CD4-positive, CD25-positive, alpha-beta regulatory T cell (primary cell): Measurements from ENCODE around the gene TYW5. TPM values are rescaled to one million over a fixed set of nuclear protein-coding genes. Genes with fewer than 3 reads are reported as not detected.
A peak's percentile ranks its signal among the peaks of the same experiment; 100 is the strongest.

Source experiments
- ATAC-seq, 2 donors: fragments of 150-1000 bp; cut with Tn5 transposase; one replicate each; pipeline ENCODE4 v1.10.0; 2021; ENCODE audit warnings: low read depth in 2 of 2, moderate number of reproducible peaks in 2 of 2, moderate library complexity in 1 of 2
- DNase-seq, 3 donors: peaks; one replicate each; pipeline versions ENCODE4 v3.0.0 to v3.0.0-alpha.2; 2012 to 2022; ENCODE audit warnings: mixed read lengths in 1 of 3
- H3K27ac ChIP-seq: one replicate; pipeline ENCODE4 v1.7.0; 2013; ENCODE audit warnings: mild to moderate bottlenecking, low read length; ENCODE audit not compliant: insufficient read depth, poor library complexity, severe bottlenecking
- H3K27me3 ChIP-seq: one replicate; pipeline ENCODE4 v1.7.0; 2013; ENCODE audit warnings: low read length; ENCODE audit not compliant: control insufficient read depth, insufficient read depth
- H3K36me3 ChIP-seq: one replicate; pipeline ENCODE4 v1.7.0; 2013; ENCODE audit warnings: mild to moderate bottlenecking, low read length, moderate library complexity; ENCODE audit not compliant: control insufficient read depth, insufficient read depth
- H3K4me1 ChIP-seq: 2 replicates; pipeline ENCODE4 v1.7.0; 2013; ENCODE audit warnings: mild to moderate bottlenecking, low read length; ENCODE audit not compliant: insufficient read depth, control insufficient read depth, poor library complexity, severe bottlenecking
- H3K4me3 ChIP-seq: one replicate; pipeline ENCODE4 v1.7.0; 2013; ENCODE audit warnings: low read depth, mild to moderate bottlenecking, low read length, moderate library complexity
- H3K9me3 ChIP-seq, 2 experiments: 1 replicate in 1 of 2; 2 replicates in 1 of 2; pipeline ENCODE4 v1.7.0; 2013; ENCODE audit warnings: low read length in 2 of 2, mild to moderate bottlenecking in 1 of 2, moderate library complexity in 1 of 2; ENCODE audit not compliant: control insufficient read depth in 2 of 2
- H3K27ac Mint-ChIP-seq, 3 donors: one replicate each; pipeline ENCODE4 v1.8.0; 2020 to 2022; ENCODE audit warnings: mild to moderate bottlenecking in 3 of 3, mixed read lengths in 3 of 3, moderate library complexity in 2 of 3
- H3K27me3 Mint-ChIP-seq: one replicate; pipeline ENCODE4 v1.8.0; 2022; ENCODE audit warnings: mild to moderate bottlenecking, mixed read lengths
- H3K36me3 Mint-ChIP-seq: one replicate; pipeline ENCODE4 v1.8.0; 2020; ENCODE audit warnings: mixed read lengths
- H3K4me1 Mint-ChIP-seq, 4 donors: one replicate each; pipeline ENCODE4 v1.8.0; 2020 to 2022; ENCODE audit warnings: mixed read lengths in 4 of 4, mild to moderate bottlenecking in 1 of 4
- H3K4me3 Mint-ChIP-seq, 4 donors: one replicate each; pipeline ENCODE4 v1.8.0; 2020 to 2022; ENCODE audit warnings: mild to moderate bottlenecking in 4 of 4, mixed read lengths in 4 of 4, moderate library complexity in 3 of 4
- H3K9me3 Mint-ChIP-seq, 7 donors: one replicate each; pipeline ENCODE4 v1.8.0; 2020 to 2022; ENCODE audit warnings: mixed read lengths in 7 of 7, mild to moderate bottlenecking in 3 of 7, moderate library complexity in 2 of 7
- polyA plus RNA-seq, 4 donors: library from polyadenylated mRNA; unstranded; fragments of 300-500 nt; fragmentation: Illumina TruSeq; gene quantifications; one replicate each; pipeline ENCODE4 v1.2.3, GENCODE V29; 2021
- total RNA-seq: library from RNA; stranded (reverse); gene quantifications from one replicate; pipeline ENCODE4 v1.2.3, GENCODE V29; 2022

TYW5 gene
- total and polyA plus RNA-seq, 5 donors from 2014 or later, result 4.0 to 14.1 (median 4.8) TPM

- peaks cover 16% of the 10 kb centered on the region for H3K27me3 Mint-ChIP-seq
- no peak for ATAC-seq
- H3K27ac ChIP-seq, result no peak overlapping the region
These were observed 52.7 kb downstream of the TYW5 start for GRCh38 chr2:199902486-199903110.

GRCh38 chr2:199901942-199902341 lies 53.3 kb downstream of the TYW5 start:
- ATAC-seq (no peak), DNase-seq (no peak)
- Histone ChIP-seq H3K27me3 (peaks cover 8% of the 10 kb centered on the region), H3K9me3 (no peaks in the 10 kb centered on the region), H3K27ac (no peak overlapping the region), H3K4me1 (no peaks in the 10 kb centered on the region), H3K36me3 (no peaks in the 10 kb centered on the region), H3K4me3 (no peak overlapping the region)
- Mint-ChIP-seq H3K27ac (no peak overlapping the region), H3K36me3 (no peaks in the 10 kb centered on the region), H3K4me1 (no peaks in the 10 kb centered on the region), H3K27me3 (peaks cover 16% of the 10 kb centered on the region), H3K4me3 (peak overlapping the region in 1 of 4 donors; percentile 5), H3K9me3 (peaks cover 0 to 2% (median 0%) of the 10 kb centered on the region in 7 donors)

More at GRCh38 chr2:199902486-199903110, 52.7 kb downstream of the TYW5 start:
- no peak for DNase-seq
- H3K4me3 Mint-ChIP-seq, result no peak overlapping the region
- H3K4me3 ChIP-seq, result no peak overlapping the region
- peaks cover 0 to 2% (median 0%) of the 10 kb centered on the region in 7 donors for H3K9me3 Mint-ChIP-seq
- peaks cover 8% of the 10 kb centered on the region for H3K27me3 ChIP-seq
- no peaks in the 10 kb centered on the region for H3K4me1 ChIP-seq
- H3K9me3 ChIP-seq, result no peaks in the 10 kb centered on the region
- H3K27ac Mint-ChIP-seq, result no peak overlapping the region
- no peaks in the 10 kb centered on the region for H3K36me3 ChIP-seq
- H3K36me3 Mint-ChIP-seq, result no peaks in the 10 kb centered on the region
- H3K4me1 Mint-ChIP-seq, result no peaks in the 10 kb centered on the region

GRCh38 chr2:199896617-199897016 lies 58.7 kb downstream of the TYW5 start:
- Mint-ChIP-seq H3K27me3 (peaks cover 11% of the 10 kb centered on the region), H3K36me3 (no peaks in the 10 kb centered on the region), H3K27ac (no peak overlapping the region), H3K4me3 (no peak overlapping the region), H3K4me1 (no peaks in the 10 kb centered on the region), H3K9me3 (peaks cover 0 to 2% (median 0%) of the 10 kb centered on the region in 7 donors)
- DNase-seq (no peak), ATAC-seq (no peak)
- Histone ChIP-seq H3K36me3 (no peaks in the 10 kb centered on the region), H3K27me3 (peaks cover 2% of the 10 kb centered on the region), H3K4me3 (no peak overlapping the region), H3K27ac (no peak overlapping the region), H3K9me3 (no peaks in the 10 kb centered on the region), H3K4me1 (no peaks in the 10 kb centered on the region)

GRCh38 chr2:199895406-199895805 lies 59.9 kb downstream of the TYW5 start:
- H3K27me3 ChIP-seq, result no peaks in the 10 kb centered on the region
- H3K9me3 Mint-ChIP-seq, result peaks cover 0 to 2% (median 0%) of the 10 kb centered on the region in 7 donors
- H3K4me3 Mint-ChIP-seq, result no peak overlapping the region
- no peak overlapping the region for H3K4me3 ChIP-seq
- no peak for ATAC-seq
- H3K36me3 Mint-ChIP-seq, result no peaks in the 10 kb centered on the region
- H3K4me1 Mint-ChIP-seq, result no peaks in the 10 kb centered on the region
- no peaks in the 10 kb centered on the region for H3K9me3 ChIP-seq
- no peak for DNase-seq
- no peaks in the 10 kb centered on the region for H3K36me3 ChIP-seq
- no peaks in the 10 kb centered on the region for H3K4me1 ChIP-seq
- no peak overlapping the region for H3K27ac Mint-ChIP-seq
- H3K27ac ChIP-seq, result no peak overlapping the region
- H3K27me3 Mint-ChIP-seq, result peaks cover 14% of the 10 kb centered on the region

GRCh38 chr2:199883474-199884212 lies 71.6 kb downstream of the TYW5 start:
- Mint-ChIP-seq H3K36me3 (no peaks in the 10 kb centered on the region), H3K27me3 (peaks cover 16% of the 10 kb centered on the region), H3K4me1 (no peaks in the 10 kb centered on the region), H3K27ac (no peak overlapping the region), H3K9me3 (peaks cover 0 to 9% (median 0%) of the 10 kb centered on the region in 7 donors), H3K4me3 (no peak overlapping the region)
- Histone ChIP-seq H3K4me1 (no peaks in the 10 kb centered on the region), H3K36me3 (no peaks in the 10 kb centered on the region), H3K27me3 (peaks cover 12% of the 10 kb centered on the region), H3K4me3 (no peak overlapping the region), H3K27ac (no peak overlapping the region), H3K9me3 (peaks cover 3% of the 10 kb centered on the region in 2 experiments)
- DNase-seq, result no peak
- ATAC-seq, result no peak

GRCh38 chr2:199882667-199883066 lies 72.6 kb downstream of the TYW5 start:
- Histone ChIP-seq H3K4me3 (no peak overlapping the region), H3K36me3 (no peaks in the 10 kb centered on the region), H3K27ac (no peak overlapping the region), H3K4me1 (no peaks in the 10 kb centered on the region), H3K27me3 (peaks cover 12% of the 10 kb centered on the region), H3K9me3 (peaks cover 3% of the 10 kb centered on the region in 2 experiments)
- no peaks in the 10 kb centered on the region for H3K4me1 Mint-ChIP-seq
- ATAC-seq (no peak), DNase-seq (no peak)
- H3K27me3 Mint-ChIP-seq, result peaks cover 16% of the 10 kb centered on the region
- H3K36me3 Mint-ChIP-seq, result no peaks in the 10 kb centered on the region
- H3K27ac Mint-ChIP-seq, result no peak overlapping the region
- H3K9me3 Mint-ChIP-seq, result peaks cover 0 to 9% (median 0%) of the 10 kb centered on the region in 7 donors
- no peak overlapping the region for H3K4me3 Mint-ChIP-seq
